Hepatocyte (in vitro differentiated cells): ENCODE results near the gene TMC2. TPM values are rescaled to one million over a fixed set of nuclear protein-coding genes. Genes with fewer than 3 reads are reported as not detected.

Source experiments
- DNase-seq: peaks from one replicate; pipeline ENCODE4 v3.0.0-alpha.2; 2016; ENCODE audit warnings: low spot score
- H2AFZ ChIP-seq: fragments of 200-600 bp; sonication (generic); 2 replicates; pipeline ENCODE4 v1.6.0; 2016; ENCODE audit warnings: antibody characterized with exemption, mild to moderate bottlenecking
- H3K27ac ChIP-seq: fragments of 200-600 bp; sonication (generic); 2 replicates; pipeline ENCODE4 v1.5.1; 2016; ENCODE audit warnings: mild to moderate bottlenecking
- H3K27me3 ChIP-seq: fragments of 200-600 bp; sonication (generic); 2 replicates; pipeline ENCODE4 v1.6.1; 2016
- H3K36me3 ChIP-seq: fragments of 200-600 bp; sonication (generic); replicated peaks from 2 replicates; pipeline ENCODE4 v1.5.1; 2016; ENCODE audit warnings: low read depth; ENCODE audit not compliant: insufficient read depth
- H3K4me1 ChIP-seq: fragments of 200-600 bp; sonication (generic); 2 replicates; pipeline ENCODE4 v1.5.1; 2016; ENCODE audit warnings: mild to moderate bottlenecking, moderate library complexity; ENCODE audit not compliant: insufficient read depth
- H3K4me2 ChIP-seq: fragments of 200-600 bp; sonication (generic); 2 replicates; pipeline ENCODE4 v1.6.0; 2016
- H3K4me3 ChIP-seq: fragments of 200-600 bp; sonication (generic); 2 replicates; pipeline ENCODE4 v1.5.1; 2016; ENCODE audit warnings: mild to moderate bottlenecking
- H3K79me2 ChIP-seq: fragments of 200-600 bp; sonication (generic); 2 replicates; pipeline ENCODE4 v1.6.0; 2017; ENCODE audit warnings: mild to moderate bottlenecking
- H3K9me2 ChIP-seq: fragments of 200-600 bp; sonication (generic); replicated peaks from 2 replicates; pipeline ENCODE4 v1.6.0; 2017; ENCODE audit warnings: mild to moderate bottlenecking; ENCODE audit not compliant: insufficient read depth
- H3K9me3 ChIP-seq: fragments of 200-600 bp; sonication (generic); 2 replicates; pipeline ENCODE4 v1.5.1; 2016; ENCODE audit warnings: low read depth, mild to moderate bottlenecking
- H4K20me1 ChIP-seq: fragments of 200-600 bp; sonication (generic); 2 replicates; pipeline ENCODE4 v1.6.0; 2016; ENCODE audit warnings: mild to moderate bottlenecking; ENCODE audit not compliant: insufficient read depth, poor library complexity, severe bottlenecking
- CTCF ChIP-seq: fragments of 200-600 bp; sonication (generic); IDR thresholded peaks from 2 replicates; pipeline ENCODE4 v1.5.1; 2016; ENCODE audit warnings: antibody characterized with exemption, mild to moderate bottlenecking; ENCODE audit not compliant: poor library complexity
- EZH2 ChIP-seq: fragments of 200-600 bp; sonication (generic); IDR thresholded peaks from 2 replicates; pipeline ENCODE4 v1.6.1; 2016; ENCODE audit warnings: antibody characterized with exemption, mild to moderate bottlenecking, borderline replicate concordance
- EZH2phosphoT487 ChIP-seq: fragments of 200-600 bp; sonication (generic); IDR thresholded peaks from one replicate; pipeline ENCODE4 v1.6.1; 2018; ENCODE audit warnings: antibody characterized with exemption, mild to moderate bottlenecking, low read depth, moderate library complexity; ENCODE audit not compliant: unreplicated experiment, severe bottlenecking
- WGBS: methylation state at CpG from one replicate; pipeline ENCODE4 v1.1.6; 2016; ENCODE audit warnings: low lambda C conversion rate; ENCODE audit errors: missing lambda C conversion rate; 5-methylcytosine and 5-hydroxymethylcytosine counted together
- polyA plus RNA-seq: library from polyadenylated mRNA; unstranded; fragments of >200 nt; fragmentation: Nextera tagmentation; extraction: Ambion mirVana; gene quantifications from 2 replicates; pipeline ENCODE4 v1.2.1, GENCODE V29; 2016
- total RNA-seq: library from RNA; depleted of rRNA; stranded (reverse); fragments of >200 nt; gene quantifications from 2 replicates; pipeline ENCODE4 v1.2.3, GENCODE V29; 2014

Gene TMC2
- total and polyA plus RNA-seq, 2 experiments from 2014 or later = not detected

- no peaks in the 10 kb centered on the region for H4K20me1 ChIP-seq
- H2AFZ ChIP-seq = no peak overlapping the region
- TF ChIP-seq EZH2 = no peak
- no peak for TF ChIP-seq EZH2phosphoT487
- no peak for TF ChIP-seq CTCF
- no peaks in the 10 kb centered on the region for H3K9me2 ChIP-seq
- H3K9me3 ChIP-seq = no peaks in the 10 kb centered on the region
- no peaks in the 10 kb centered on the region for H3K27me3 ChIP-seq
- H3K36me3 ChIP-seq = no peaks in the 10 kb centered on the region
- DNase-seq = no peak
- H3K4me1 ChIP-seq = no peaks in the 10 kb centered on the region
- no peaks in the 10 kb centered on the region for H3K79me2 ChIP-seq
- H3K4me2 ChIP-seq = no peak overlapping the region
- no peak overlapping the region for H3K4me3 ChIP-seq
- WGBS = 94% methylated on average over 3 of the region's 5 CpGs
- no peak overlapping the region for H3K27ac ChIP-seq
Observed at GRCh38 chr20:2537101-2537500, 728 bp downstream of the TMC2 start.

- no peak overlapping the region for H3K27ac ChIP-seq
- no peaks in the 10 kb centered on the region for H3K36me3 ChIP-seq
- H4K20me1 ChIP-seq = no peaks in the 10 kb centered on the region
- H3K4me2 ChIP-seq = no peak overlapping the region
- H2AFZ ChIP-seq = no peak overlapping the region
- no peaks in the 10 kb centered on the region for H3K79me2 ChIP-seq
- H3K4me1 ChIP-seq = no peaks in the 10 kb centered on the region
- H3K9me3 ChIP-seq = no peaks in the 10 kb centered on the region
- H3K9me2 ChIP-seq = no peaks in the 10 kb centered on the region
- H3K27me3 ChIP-seq = peaks cover 4% of the 10 kb centered on the region
- TF ChIP-seq CTCF = no peak
- DNase-seq = no peak
- WGBS = 83% methylated on average over 12 of the region's 12 CpGs
- H3K4me3 ChIP-seq = no peak overlapping the region
Observed at GRCh38 chr20:2538356-2538755, 2.0 kb downstream of the TMC2 start.

- Histone ChIP-seq H3K36me3 (no peaks in the 10 kb centered on the region), H3K27me3 (peaks cover 7% of the 10 kb centered on the region), H4K20me1 (no peaks in the 10 kb centered on the region), H3K79me2 (no peaks in the 10 kb centered on the region), H3K4me3 (no peak overlapping the region), H3K4me2 (no peak overlapping the region), H3K4me1 (no peaks in the 10 kb centered on the region), H3K9me3 (no peaks in the 10 kb centered on the region), H2AFZ (no peak overlapping the region), H3K9me2 (no peaks in the 10 kb centered on the region), H3K27ac (no peak overlapping the region)
- TF ChIP-seq CTCF = no peak
- no peak for TF ChIP-seq EZH2
- TF ChIP-seq EZH2phosphoT487 = no peak
- WGBS = 77% methylated on average over 8 of the region's 8 CpGs
- no peak for DNase-seq
Observed at GRCh38 chr20:2538931-2539720, 2.8 kb downstream of the TMC2 start.
